Germinal center (tissue), 1 donor: Measurements from ENCODE around the gene TCF4.

Source experiments
- DNase-seq: peaks from one replicate; pipeline ENCODE4 v3.0.0; 2012; ENCODE audit warnings: mixed read lengths, low spot score

TCF4 gene

DNA sequence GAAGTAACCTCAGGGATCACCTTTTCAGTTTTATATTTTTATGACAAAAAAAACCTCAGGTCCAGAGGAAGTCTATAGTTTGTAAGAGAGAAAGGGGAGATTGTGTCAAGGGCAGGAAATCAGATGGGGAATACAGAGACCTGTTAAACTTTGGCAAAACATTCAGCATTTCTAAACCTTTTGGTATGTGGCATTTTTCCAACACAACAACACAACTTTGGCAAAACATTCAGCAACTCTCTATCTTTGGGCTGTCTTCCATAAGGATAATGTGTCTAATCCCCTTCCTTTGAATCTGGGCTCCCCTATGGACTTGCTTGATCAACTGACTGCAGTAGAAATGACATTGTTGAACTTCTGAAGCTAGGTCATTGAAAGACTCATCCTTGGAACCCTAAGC is 408.2 kb downstream of the TCF4 start:
- no peak for DNase-seq

DNA sequence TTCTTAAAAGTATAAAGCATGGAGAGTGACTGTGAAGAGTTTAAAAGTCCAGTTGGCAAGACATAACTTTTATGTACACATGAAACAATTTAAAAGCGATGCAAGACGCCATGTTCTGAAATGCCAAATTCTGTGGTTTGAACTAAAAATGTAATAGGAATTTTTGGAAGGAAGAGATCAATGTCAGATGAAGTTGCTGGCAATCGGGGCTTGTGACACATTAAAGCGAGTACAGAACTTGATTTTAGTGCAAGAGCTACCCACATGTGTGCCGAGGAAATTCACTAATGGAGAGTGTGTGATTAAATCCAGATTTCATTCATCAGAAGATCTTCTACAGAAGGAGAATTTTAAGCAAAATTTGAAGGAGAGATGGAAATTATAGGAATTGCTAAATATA is 408.6 kb downstream of the TCF4 start:
- no peak for DNase-seq

GRCh38 chr18:55173291-55173690 is 414.7 kb downstream of the TCF4 start:
- no peak for DNase-seq
